GM12874 (cell line): ENCODE data around the gene RBM33.

Source experiments
- CTCF ChIP-seq: IDR thresholded peaks from 2 replicates; pipeline ENCODE4 v1.5.1; 2011; ENCODE audit warnings: low read depth, mild to moderate bottlenecking, control low read depth, low read length, moderate library complexity; ENCODE audit not compliant: insufficient read depth

The RBM33 gene

DNA sequence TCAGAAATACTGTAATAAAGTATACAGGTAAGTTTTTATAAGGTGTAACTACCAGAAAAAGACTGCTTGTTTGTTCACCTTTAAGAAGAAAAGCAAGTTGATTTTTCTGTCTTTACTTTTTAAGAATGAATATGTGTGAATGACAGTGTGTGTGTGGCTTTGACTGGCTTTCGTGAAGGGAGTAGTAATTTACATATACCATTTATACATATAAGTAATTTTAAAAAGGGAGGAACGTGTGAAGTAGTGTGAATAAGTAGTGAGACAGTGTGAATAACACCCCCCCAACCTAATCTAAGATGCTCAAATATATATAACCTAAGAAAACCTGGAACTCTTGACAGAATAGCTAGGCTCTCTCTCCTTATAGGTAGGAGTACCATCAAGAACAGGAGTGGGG lies 33.2 kb downstream of the RBM33 start:
- no peak for TF ChIP-seq CTCF

DNA sequence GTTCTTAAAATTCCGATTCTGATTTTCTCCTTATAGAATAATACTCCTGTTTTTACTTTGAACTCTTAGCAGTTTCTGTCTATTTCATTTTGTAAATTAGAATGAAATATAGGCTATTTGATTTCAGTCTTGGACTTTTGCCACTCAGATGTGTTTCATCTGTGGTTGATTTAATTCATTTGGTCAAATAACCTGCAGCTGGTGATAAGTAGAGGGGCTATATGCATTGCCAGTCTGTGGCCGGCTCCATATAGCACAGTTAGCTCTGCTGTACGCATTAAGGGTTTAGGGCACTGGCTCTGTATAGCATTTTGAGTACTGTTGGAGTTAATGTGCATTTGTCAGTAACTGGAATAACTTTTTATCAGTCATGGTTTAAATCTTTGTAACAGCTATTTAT lies 35.7 kb downstream of the RBM33 start:
- no peak for TF ChIP-seq CTCF

GRCh38 chr7:155680864-155681263 lies 36.4 kb downstream of the RBM33 start:
- no peak for TF ChIP-seq CTCF

GRCh38 chr7:155681663-155682062 lies 37.2 kb downstream of the RBM33 start:
- no peak for TF ChIP-seq CTCF

- TF ChIP-seq CTCF = no peak
Measured at GRCh38 chr7:155682484-155682883, 38.0 kb downstream of the RBM33 start.

DNA sequence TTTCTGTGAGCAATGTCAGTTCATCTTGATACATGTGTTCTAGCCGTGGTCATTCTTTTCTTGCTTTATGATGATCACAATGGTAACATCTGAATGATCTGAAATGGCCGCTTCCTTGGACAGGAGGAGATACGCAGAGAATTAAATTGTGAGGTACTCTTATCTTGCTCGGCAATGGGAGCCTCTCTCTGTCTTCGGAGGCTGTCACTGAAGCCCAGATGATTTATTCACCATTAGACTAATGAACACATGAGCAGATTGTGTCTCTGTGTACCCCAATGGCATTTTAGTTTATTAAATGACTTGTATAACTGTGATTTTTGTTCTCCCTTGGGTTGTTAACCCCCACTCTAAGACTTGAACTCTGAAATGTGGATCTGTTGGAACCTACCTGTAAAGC lies 38.6 kb downstream of the RBM33 start:
- TF ChIP-seq CTCF = no peak

DNA sequence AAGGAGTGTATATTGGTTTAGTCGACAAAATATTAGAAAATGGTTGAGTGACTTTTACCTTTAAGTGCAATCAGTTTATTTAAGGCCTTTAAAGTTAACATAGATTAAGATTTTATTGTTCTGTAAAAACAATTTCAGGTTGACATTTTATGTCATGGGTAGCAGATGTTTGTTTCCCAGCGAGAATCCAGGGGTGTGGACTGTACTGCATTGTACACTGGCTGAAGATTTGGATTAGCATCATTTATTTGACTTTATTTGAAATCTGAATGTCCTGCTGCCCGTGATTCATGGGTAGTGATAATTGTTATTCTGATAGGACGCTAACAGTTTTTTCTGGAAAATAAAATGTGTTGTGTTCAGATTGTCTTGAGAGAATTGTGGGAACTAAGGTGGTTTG lies 39.3 kb downstream of the RBM33 start:
- TF ChIP-seq CTCF = no peak

- no peak for TF ChIP-seq CTCF
Measured at GRCh38 chr7:155684543-155684942, 40.1 kb downstream of the RBM33 start.
